Endothelial cell (in vitro differentiated cells): ENCODE measurements around the gene CFAP90. TPM values are rescaled to one million over a fixed set of nuclear protein-coding genes. Genes with fewer than 3 reads are reported as not detected.
A peak's percentile ranks its signal among the peaks of the same experiment; 100 is the strongest.

Source experiments
- DNase-seq: peaks from one replicate; pipeline ENCODE4 v3.0.0; 2021; ENCODE audit warnings: low spot score
- H3K27ac Mint-ChIP-seq: one replicate; pipeline ENCODE4 v1.8.0; 2021; ENCODE audit warnings: mixed read lengths, inconsistent platforms; ENCODE audit not compliant: unreplicated experiment
- H3K27me3 Mint-ChIP-seq: one replicate; pipeline ENCODE4 v1.8.0; 2021; ENCODE audit warnings: mild to moderate bottlenecking, moderate library complexity, mixed read lengths, inconsistent platforms; ENCODE audit not compliant: unreplicated experiment
- H3K36me3 Mint-ChIP-seq: one replicate; pipeline ENCODE4 v1.8.0; 2021; ENCODE audit warnings: mild to moderate bottlenecking, low read depth, mixed read lengths, inconsistent platforms; ENCODE audit not compliant: unreplicated experiment
- H3K4me1 Mint-ChIP-seq: one replicate; pipeline ENCODE4 v1.8.0; 2021; ENCODE audit warnings: mild to moderate bottlenecking, mixed read lengths, inconsistent platforms; ENCODE audit not compliant: unreplicated experiment
- H3K4me3 Mint-ChIP-seq: one replicate; pipeline ENCODE4 v1.8.0; 2021; ENCODE audit warnings: mild to moderate bottlenecking, mixed read lengths, inconsistent platforms; ENCODE audit not compliant: unreplicated experiment
- H3K9me3 Mint-ChIP-seq: one replicate; pipeline ENCODE4 v1.8.0; 2021; ENCODE audit warnings: mixed read lengths, inconsistent platforms; ENCODE audit not compliant: unreplicated experiment
- CTCF ChIP-seq: fragments of 200-600 bp; sonication (generic); IDR thresholded peaks from one replicate; pipeline ENCODE4 v1.5.0; 2021; ENCODE audit warnings: antibody characterized with exemption; ENCODE audit not compliant: unreplicated experiment
- long read RNA-seq: library from polyadenylated mRNA; unstranded; transcript quantifications from one replicate; pipeline ENCODE4 v2.0.0, GENCODE V29; 2020; ENCODE audit not compliant: unreplicated experiment
- total RNA-seq: library from RNA; stranded (reverse); fragmentation: NEBNext Ultra II Directional; extraction: Animal tissue kit (Norgen Biotek cat#: 25700); gene quantifications from one replicate; pipeline ENCODE4 v1.2.1, GENCODE V29; 2021; ENCODE audit not compliant: unreplicated experiment

Gene CFAP90
- not detected for total RNA-seq
- long read RNA-seq, partial matches to known transcripts: 0 of 1 reads
- long read RNA-seq, other reads (novel, unspliced or antisense): 0 of 1 reads

GRCh38 chr5:7850395-7851239 is at the start of gene CFAP90:
Gene CFAP90, minus strand, starts transcription at chr5:7851133. Its CDS starts 112 bp downstream, at chr5:7851021.
- DNase-seq: peak; percentile 85
- Mint-ChIP-seq H3K27me3 (peaks cover 18% of the 10 kb centered on the region), H3K36me3 (no peaks in the 10 kb centered on the region), H3K9me3 (no peaks in the 10 kb centered on the region), H3K4me1 (no peaks in the 10 kb centered on the region), H3K27ac (peak within 1 kb of the TSS; percentile 82), H3K4me3 (peak within 1 kb of the TSS; percentile 86)
- peak; percentile 45 for TF ChIP-seq CTCF

GRCh38 chr5:7897014-7897600 is 46.2 kb upstream of the CFAP90 start:
- TF ChIP-seq CTCF: peak; percentile 24
- no peak overlapping the region for H3K4me3 Mint-ChIP-seq
- no peaks in the 10 kb centered on the region for H3K9me3 Mint-ChIP-seq
- DNase-seq: peak; percentile 18
- peaks cover 12% of the 10 kb centered on the region for H3K36me3 Mint-ChIP-seq
- no peaks in the 10 kb centered on the region for H3K4me1 Mint-ChIP-seq
- H3K27me3 Mint-ChIP-seq: peaks cover 1% of the 10 kb centered on the region
- H3K27ac Mint-ChIP-seq: no peak overlapping the region

GRCh38 chr5:7894860-7895259 is 43.9 kb upstream of the CFAP90 start:
- H3K4me1 Mint-ChIP-seq: no peaks in the 10 kb centered on the region
- H3K27ac Mint-ChIP-seq: no peak overlapping the region
- H3K36me3 Mint-ChIP-seq: peaks cover 15% of the 10 kb centered on the region
- no peak for TF ChIP-seq CTCF
- H3K4me3 Mint-ChIP-seq: no peak overlapping the region
- peaks cover 1% of the 10 kb centered on the region for H3K27me3 Mint-ChIP-seq
- DNase-seq: no peak
- H3K9me3 Mint-ChIP-seq: no peaks in the 10 kb centered on the region

GRCh38 chr5:7894439-7894838 is 43.5 kb upstream of the CFAP90 start:
- Mint-ChIP-seq H3K36me3 (peaks cover 16% of the 10 kb centered on the region), H3K27ac (no peak overlapping the region), H3K27me3 (peaks cover 1% of the 10 kb centered on the region), H3K4me1 (no peaks in the 10 kb centered on the region), H3K4me3 (no peak overlapping the region), H3K9me3 (no peaks in the 10 kb centered on the region)
- TF ChIP-seq CTCF: no peak
- DNase-seq: no peak

- peaks cover 14% of the 10 kb centered on the region for H3K36me3 Mint-ChIP-seq
- no peak for DNase-seq
- H3K27me3 Mint-ChIP-seq: no peaks in the 10 kb centered on the region
- no peak overlapping the region for H3K27ac Mint-ChIP-seq
- no peaks in the 10 kb centered on the region for H3K9me3 Mint-ChIP-seq
- no peaks in the 10 kb centered on the region for H3K4me1 Mint-ChIP-seq
- H3K4me3 Mint-ChIP-seq: no peak overlapping the region
- no peak for TF ChIP-seq CTCF
Measured at GRCh38 chr5:7888901-7889300, 38.0 kb upstream of the CFAP90 start.
